Measurements from ENCODE around the gene DEUP1.

The DEUP1 gene

DNA sequence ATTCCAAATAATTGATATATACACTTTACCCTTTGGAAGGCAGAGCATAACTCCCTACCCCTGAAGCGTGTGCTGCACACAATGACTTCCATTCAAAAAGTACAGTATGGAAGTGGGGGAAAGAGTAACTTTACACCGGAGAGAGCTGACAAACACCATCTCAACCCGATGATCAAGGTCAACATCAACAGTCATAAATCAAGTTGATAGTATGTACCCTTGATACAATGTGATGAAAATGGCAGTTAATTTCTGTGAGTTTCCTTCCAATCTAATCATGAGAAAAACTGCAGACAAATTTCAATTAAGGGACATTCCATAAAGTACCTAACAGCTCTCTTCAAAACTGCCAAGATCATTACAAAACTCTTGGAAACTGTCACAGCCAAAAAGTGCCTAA lies 6.0 kb upstream of the DEUP1 start:
- CTCF ChIA-PET: no interaction called here
- H3K27me3 Mint-ChIP-seq: peaks cover 10% of the 10 kb centered on the region
- H3K9me3 Mint-ChIP-seq: no peaks in the 10 kb centered on the region
- no peak overlapping the region for H3K4me3 Mint-ChIP-seq
- no peaks in the 10 kb centered on the region for H3K36me3 Mint-ChIP-seq
- no peak for DNase-seq
- no peaks in the 10 kb centered on the region for H3K4me1 Mint-ChIP-seq
- no peak overlapping the region for H3K27ac Mint-ChIP-seq

DNA sequence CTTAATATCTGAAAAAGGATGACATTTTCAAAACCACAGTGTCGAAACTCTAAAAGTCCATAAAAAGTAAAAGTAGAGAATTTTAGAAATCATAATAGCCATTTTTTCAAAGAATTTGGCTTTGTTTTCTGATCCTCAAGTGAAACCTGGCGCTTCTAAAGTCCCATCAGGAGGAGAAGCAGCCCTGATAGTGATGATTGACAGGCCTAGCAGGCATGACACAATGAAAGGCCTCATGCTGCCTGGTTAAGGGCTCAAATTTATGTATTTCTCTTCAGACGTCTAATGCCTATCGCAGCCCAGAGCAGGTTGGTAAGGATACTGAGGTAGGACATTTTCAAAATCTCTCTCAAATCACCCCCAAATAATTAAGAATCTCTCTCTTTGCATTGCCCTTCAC lies 3.9 kb upstream of the DEUP1 start:
- H3K27me3 Mint-ChIP-seq: peaks cover 26% of the 10 kb centered on the region
- no peak overlapping the region for H3K4me3 Mint-ChIP-seq
- H3K27ac Mint-ChIP-seq: no peak overlapping the region
- peaks cover 7% of the 10 kb centered on the region for H3K4me1 Mint-ChIP-seq
- no peaks in the 10 kb centered on the region for H3K9me3 Mint-ChIP-seq
- DNase-seq: no peak
- CTCF ChIA-PET: interaction anchor here (1.0 to 1.2 kb wide), 2 partner anchors 40 to 92 kb away, joined by 3 read pairs; no protein-coding TSS in a partner anchor
- no peaks in the 10 kb centered on the region for H3K36me3 Mint-ChIP-seq

DNA sequence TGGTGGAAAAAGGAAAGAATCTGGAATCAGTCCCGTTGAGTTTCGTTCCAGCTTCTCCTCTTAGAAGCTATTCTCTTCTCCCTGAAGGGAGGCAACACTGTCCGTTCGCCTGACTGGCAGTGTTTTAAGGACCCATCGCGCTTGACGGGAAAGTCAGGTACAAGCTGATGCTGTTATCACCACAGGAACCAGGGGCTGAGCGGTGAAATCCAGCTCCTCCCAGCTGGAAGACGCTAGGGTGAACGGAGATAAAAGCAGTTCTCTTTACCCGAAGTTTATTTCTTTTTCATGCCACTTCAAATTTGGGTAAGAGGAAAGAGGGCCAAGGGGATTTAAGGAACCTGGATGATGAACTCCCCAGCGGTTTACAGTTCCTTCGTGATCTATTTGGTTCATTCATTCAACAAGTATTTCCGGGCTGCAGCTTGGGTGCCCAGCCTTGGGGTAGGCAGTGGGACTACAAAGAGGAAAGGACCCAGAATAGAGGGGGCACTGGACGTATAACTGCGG lies 551 bp upstream of the DEUP1 start:
- Mint-ChIP-seq H3K27me3 (peaks cover 33% of the 10 kb centered on the region), H3K27ac (no peak overlapping the region), H3K4me1 (peaks cover 7% of the 10 kb centered on the region), H3K9me3 (no peaks in the 10 kb centered on the region), H3K36me3 (no peaks in the 10 kb centered on the region), H3K4me3 (peak overlapping the region; percentile 52)
- no peak for DNase-seq
- CTCF ChIA-PET: no interaction called here

DNA sequence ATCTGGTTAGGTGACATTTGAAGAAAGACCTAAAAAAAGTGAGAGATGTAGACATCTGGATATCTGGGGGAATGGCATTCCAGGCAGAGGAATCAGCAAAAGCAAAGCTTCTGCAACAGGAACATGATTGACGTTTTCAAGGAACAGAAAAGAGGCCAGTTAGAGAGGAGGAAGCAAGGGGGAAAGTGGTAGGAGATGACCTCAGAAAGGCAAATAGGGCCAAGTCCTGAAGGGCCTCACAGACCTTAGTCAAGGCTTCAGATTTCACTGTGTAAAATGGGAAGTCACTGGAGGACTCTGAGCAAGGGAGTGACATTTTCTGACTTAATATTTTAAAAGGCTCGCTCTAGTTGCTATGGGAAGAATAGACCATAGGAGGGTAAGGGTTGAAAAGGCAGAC lies 9.7 kb downstream of the DEUP1 start:
- no peak for DNase-seq
- H3K4me3 Mint-ChIP-seq: no peak overlapping the region

DNA sequence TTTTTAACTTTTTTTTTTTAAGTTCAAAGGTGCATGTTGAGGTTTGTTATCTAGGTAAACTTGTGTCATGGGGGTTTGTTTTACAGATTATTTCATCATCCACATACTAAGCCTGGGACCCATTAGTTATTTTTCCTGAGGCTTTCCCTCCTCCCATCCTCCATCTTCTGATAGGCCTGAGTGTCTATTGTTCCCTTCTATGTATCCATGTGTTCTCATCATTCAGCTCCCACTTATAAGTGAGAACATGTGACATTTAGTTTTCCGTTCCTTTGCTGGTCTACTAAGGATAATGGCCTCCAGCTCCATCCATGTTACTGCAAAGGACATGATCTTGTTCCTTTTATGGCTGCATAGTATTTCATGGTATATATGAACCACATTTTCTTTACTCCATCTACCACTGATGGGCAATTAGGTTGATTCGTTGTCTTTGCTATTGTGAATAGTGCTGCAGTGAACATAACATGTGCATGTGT lies 14.4 kb downstream of the DEUP1 start:
- Mint-ChIP-seq H3K4me1 (no peaks in the 10 kb centered on the region), H3K27me3 (peaks cover 4% of the 10 kb centered on the region), H3K27ac (no peak overlapping the region), H3K9me3 (no peaks in the 10 kb centered on the region), H3K4me3 (no peak overlapping the region), H3K36me3 (no peaks in the 10 kb centered on the region)
- no peak for DNase-seq
- CTCF ChIA-PET: no interaction called here

More for the DNA sequence above, 9.7 kb downstream of the DEUP1 start:
- H3K9me3 Mint-ChIP-seq: no peaks in the 10 kb centered on the region
- H3K36me3 Mint-ChIP-seq: no peaks in the 10 kb centered on the region
- CTCF ChIA-PET: no interaction called here
- peaks cover 7% of the 10 kb centered on the region for H3K27me3 Mint-ChIP-seq
- no peaks in the 10 kb centered on the region for H3K4me1 Mint-ChIP-seq
- H3K27ac Mint-ChIP-seq: no peak overlapping the region

DNA sequence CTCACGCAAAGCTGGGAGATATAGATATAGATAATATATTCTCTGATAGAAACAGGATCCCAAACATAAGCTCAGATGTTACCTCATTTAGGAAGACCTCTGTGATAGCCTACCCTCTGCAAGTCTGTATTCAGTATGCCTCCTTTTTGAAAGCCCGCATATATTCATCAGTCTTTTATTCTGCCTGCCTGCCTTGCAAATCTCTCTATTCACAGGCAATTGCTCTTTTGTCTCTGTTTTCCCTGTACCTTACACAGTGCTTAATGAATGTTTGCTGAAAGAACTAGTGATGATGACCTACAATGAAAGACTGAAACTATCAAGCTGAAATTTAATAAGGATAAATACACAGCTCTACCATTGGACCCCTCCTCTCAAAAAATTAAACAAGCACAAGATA lies 18.4 kb downstream of the DEUP1 start:
- no peaks in the 10 kb centered on the region for H3K36me3 Mint-ChIP-seq
- H3K4me1 Mint-ChIP-seq: no peaks in the 10 kb centered on the region
- peaks cover 4% of the 10 kb centered on the region for H3K27me3 Mint-ChIP-seq
- no peak overlapping the region for H3K4me3 Mint-ChIP-seq
- CTCF ChIA-PET: interaction anchor here (1.1 kb wide), 1 partner anchor 30 kb away, joined by 3 read pairs; no protein-coding TSS in a partner anchor
- no peak overlapping the region for H3K27ac Mint-ChIP-seq
- no peaks in the 10 kb centered on the region for H3K9me3 Mint-ChIP-seq
- DNase-seq: no peak

DNA sequence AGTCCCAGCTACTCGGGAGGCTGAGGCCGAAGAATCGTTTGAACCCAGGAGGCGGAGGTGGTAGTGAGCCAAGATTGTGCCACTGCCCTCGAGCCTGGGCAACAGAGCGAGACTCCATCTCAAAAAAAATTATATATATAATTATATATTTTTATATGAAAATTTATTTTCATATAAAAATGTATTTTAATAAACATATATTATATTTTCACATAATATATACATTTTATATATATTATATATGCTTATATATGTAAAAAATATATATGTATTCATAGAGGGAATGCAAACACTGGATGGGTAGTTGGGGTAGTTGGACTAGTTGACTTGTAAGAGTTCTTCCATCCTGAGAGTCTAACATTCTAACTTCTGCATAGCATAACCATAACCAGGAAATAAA lies 20.3 kb downstream of the DEUP1 start:
- CTCF ChIA-PET: no interaction called here
- Mint-ChIP-seq H3K27me3 (peaks cover 4% of the 10 kb centered on the region), H3K36me3 (no peaks in the 10 kb centered on the region), H3K9me3 (no peaks in the 10 kb centered on the region), H3K4me1 (no peaks in the 10 kb centered on the region), H3K27ac (no peak overlapping the region), H3K4me3 (no peak overlapping the region)
- DNase-seq: no peak

DNA sequence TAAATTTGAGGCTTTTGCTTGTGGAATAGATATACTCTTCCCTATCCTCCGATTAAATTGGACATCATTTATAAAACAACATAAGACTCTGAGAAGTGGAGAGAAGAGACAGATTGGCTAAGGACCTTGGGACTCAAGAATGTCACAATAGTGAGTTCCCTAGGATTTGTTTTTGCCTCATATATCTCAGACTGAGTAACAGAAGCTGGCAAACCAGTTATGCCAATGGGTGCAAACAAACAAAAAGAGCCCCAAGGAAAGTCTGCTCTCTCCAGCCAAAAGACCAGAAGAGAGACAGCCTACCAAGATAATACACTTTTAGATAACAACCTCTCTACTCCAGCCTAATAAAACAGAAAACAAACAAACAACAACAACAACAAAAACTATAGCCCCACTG lies 28.9 kb downstream of the DEUP1 start:
- Mint-ChIP-seq H3K4me3 (no peak overlapping the region), H3K9me3 (peaks cover 2% of the 10 kb centered on the region), H3K4me1 (no peaks in the 10 kb centered on the region), H3K36me3 (no peaks in the 10 kb centered on the region), H3K27me3 (no peaks in the 10 kb centered on the region), H3K27ac (no peak overlapping the region)
- DNase-seq: no peak
- CTCF ChIA-PET: no interaction called here

DNA sequence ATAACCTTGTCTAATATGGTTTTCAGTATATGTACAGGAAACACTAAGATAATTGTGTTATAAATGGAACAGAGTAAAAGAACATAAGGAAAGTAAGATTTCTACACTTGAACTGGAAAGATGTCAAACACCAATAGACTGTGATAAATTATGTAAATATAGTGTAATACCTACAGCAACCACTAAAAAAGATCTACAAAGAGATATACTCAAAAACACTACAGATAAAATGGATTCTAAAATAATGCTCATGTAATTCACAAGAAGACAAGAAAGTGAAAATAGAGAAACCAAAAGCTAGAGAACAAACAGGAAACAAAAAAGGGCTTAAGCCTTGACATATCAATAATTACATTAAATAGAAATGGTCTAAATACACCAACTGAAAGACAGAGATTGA lies 30.9 kb downstream of the DEUP1 start:
- no peaks in the 10 kb centered on the region for H3K36me3 Mint-ChIP-seq

DNA sequence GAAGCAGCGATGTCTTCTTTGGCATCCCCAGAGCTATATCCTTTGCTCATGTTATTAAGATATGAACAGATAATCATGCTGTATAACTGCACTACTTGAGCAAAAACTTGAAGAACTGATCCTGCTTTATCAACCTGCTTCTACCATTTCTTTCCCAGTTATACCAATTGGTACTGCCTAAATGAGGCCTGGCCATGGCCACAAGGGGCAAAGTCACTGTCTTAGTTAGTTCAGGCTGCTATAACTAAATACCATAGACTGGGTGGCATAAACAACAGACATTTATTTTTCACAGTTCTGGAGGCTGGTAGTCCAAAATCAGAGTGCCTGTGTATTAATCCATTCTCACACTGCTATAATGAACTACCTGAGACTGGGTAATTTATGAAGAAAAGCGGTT lies 37.5 kb downstream of the DEUP1 start:
- no peak for DNase-seq
- Mint-ChIP-seq H3K36me3 (no peaks in the 10 kb centered on the region), H3K4me3 (no peak overlapping the region), H3K27me3 (no peaks in the 10 kb centered on the region), H3K27ac (no peak overlapping the region), H3K4me1 (no peaks in the 10 kb centered on the region), H3K9me3 (no peaks in the 10 kb centered on the region)
- CTCF ChIA-PET: no interaction called here

More for the DNA sequence above, 30.9 kb downstream of the DEUP1 start:
- H3K27ac Mint-ChIP-seq: no peak overlapping the region
- peaks cover 2% of the 10 kb centered on the region for H3K9me3 Mint-ChIP-seq
- CTCF ChIA-PET: interaction anchor here (0.7 kb wide), 1 partner anchor 193 kb away, joined by 3 read pairs; no protein-coding TSS in a partner anchor
- H3K4me1 Mint-ChIP-seq: no peaks in the 10 kb centered on the region
- no peak for DNase-seq
- no peaks in the 10 kb centered on the region for H3K27me3 Mint-ChIP-seq
- no peak overlapping the region for H3K4me3 Mint-ChIP-seq

DNA sequence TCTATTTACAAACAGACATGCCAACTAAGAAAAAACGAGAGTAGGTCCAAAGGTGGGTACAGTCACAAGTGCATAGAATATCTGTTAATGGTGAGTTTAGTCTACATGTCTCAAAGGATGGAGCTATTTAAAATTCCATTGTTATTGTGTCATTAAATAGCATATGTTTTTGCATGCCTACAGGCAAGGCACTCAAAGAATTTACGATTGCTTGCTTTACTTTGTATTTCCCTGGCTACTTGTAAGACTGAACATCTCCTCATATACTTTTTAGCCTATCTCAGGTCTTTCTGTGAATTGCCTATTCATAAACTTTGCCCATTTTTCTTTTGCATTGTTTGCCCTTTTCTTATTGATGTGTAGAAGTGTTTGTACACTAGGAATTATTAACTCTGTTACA lies 39.7 kb downstream of the DEUP1 start:
- Mint-ChIP-seq H3K9me3 (no peaks in the 10 kb centered on the region), H3K4me1 (no peaks in the 10 kb centered on the region), H3K36me3 (no peaks in the 10 kb centered on the region), H3K27ac (no peak overlapping the region), H3K4me3 (no peak overlapping the region), H3K27me3 (no peaks in the 10 kb centered on the region)
- CTCF ChIA-PET: no interaction called here
- no peak for DNase-seq

DNA sequence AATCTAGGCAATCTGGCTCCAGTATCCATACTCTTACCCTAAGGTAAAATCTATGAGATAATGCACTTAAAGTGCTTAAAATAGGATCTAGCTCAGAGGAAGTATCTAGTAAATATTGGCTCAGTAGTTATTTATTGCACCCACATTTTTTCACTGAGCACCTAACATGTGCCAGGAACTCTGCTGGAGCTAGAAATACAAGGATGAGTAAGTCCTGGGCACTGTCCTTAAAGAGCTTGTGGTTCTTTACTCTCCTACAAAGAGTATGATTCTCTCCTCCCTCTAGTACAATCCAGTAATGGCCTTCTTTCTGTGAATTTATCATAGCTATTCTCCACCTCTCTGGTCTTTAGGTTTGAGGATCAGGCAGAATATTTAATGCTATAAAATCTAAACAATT lies 59.2 kb downstream of the DEUP1 start:
- H3K27me3 Mint-ChIP-seq: peaks cover 6% of the 10 kb centered on the region
- no peak for DNase-seq
- CTCF ChIA-PET: no interaction called here
- no peak overlapping the region for H3K4me3 Mint-ChIP-seq
- no peak overlapping the region for H3K27ac Mint-ChIP-seq
- H3K36me3 Mint-ChIP-seq: no peaks in the 10 kb centered on the region
- no peaks in the 10 kb centered on the region for H3K9me3 Mint-ChIP-seq
- H3K4me1 Mint-ChIP-seq: no peaks in the 10 kb centered on the region

DNA sequence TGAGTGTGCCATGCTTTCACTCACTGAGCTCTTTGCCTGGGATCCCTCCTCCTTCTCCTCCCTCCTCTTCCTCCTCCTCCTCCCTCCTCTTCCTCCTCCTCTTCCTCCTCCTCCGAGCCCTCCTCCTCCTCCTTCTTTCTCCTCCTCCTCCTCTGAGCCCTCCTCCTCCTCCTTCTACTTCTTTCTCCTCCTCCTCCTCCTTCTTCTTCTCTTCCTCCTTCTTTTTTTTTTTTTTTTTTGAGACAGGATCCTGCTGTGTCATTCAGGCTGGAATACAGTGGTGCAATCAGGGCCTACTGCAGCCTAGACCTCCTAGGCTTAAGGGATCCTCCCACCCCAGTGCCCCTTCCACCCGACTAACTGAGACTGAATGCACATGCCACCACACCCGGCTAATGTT lies 62.3 kb downstream of the DEUP1 start:
- peaks cover 6% of the 10 kb centered on the region for H3K27me3 Mint-ChIP-seq
- CTCF ChIA-PET: no interaction called here
- no peak for DNase-seq
- H3K9me3 Mint-ChIP-seq: no peaks in the 10 kb centered on the region
- H3K27ac Mint-ChIP-seq: no peak overlapping the region
- H3K4me1 Mint-ChIP-seq: no peaks in the 10 kb centered on the region
- no peak overlapping the region for H3K4me3 Mint-ChIP-seq
- no peaks in the 10 kb centered on the region for H3K36me3 Mint-ChIP-seq

DNA sequence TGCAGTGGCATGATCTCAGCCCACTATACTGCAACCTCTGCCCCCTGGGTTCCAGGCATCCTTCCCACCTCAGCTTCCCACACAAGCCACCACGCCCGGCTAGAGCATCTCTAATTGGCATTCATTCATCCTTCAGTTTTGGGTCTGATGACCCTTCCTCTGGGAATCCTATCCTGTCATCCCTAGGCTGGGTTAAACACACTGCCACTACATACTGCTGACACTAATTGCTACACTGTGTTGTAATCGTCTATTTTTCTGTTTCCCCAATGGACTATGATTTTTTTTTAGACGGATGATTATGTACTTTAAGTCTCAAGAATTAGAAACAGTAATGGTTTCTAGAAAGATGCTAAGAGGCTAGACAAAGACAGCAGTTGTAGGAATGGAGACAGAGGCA lies 62.8 kb downstream of the DEUP1 start:
- H3K27ac Mint-ChIP-seq: no peak overlapping the region
- H3K27me3 Mint-ChIP-seq: peaks cover 6% of the 10 kb centered on the region
- no peak overlapping the region for H3K4me3 Mint-ChIP-seq
- no peaks in the 10 kb centered on the region for H3K9me3 Mint-ChIP-seq
- H3K36me3 Mint-ChIP-seq: no peaks in the 10 kb centered on the region
- DNase-seq: no peak
- no peaks in the 10 kb centered on the region for H3K4me1 Mint-ChIP-seq
- CTCF ChIA-PET: no interaction called here

DNA sequence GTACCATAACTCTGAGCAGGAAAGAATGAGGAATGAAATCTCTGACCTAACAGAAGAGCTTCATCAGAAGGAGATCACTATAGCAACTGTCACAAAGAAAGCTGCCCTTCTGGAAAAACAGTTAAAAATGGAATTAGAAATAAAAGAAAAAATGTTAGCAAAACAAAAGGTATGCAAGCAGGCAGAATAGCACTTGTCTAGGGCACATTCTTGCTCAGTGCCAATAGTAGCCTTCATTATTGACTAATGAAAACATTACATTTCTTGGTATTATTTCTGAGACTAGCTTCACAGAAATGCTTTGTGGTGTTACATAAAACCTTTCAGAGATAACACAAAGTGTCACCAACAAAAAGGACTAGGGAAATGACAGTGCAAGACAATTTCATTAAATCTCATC lies 63.9 kb downstream of the DEUP1 start:
- Mint-ChIP-seq H3K36me3 (no peaks in the 10 kb centered on the region), H3K9me3 (no peaks in the 10 kb centered on the region), H3K4me1 (no peaks in the 10 kb centered on the region), H3K4me3 (no peak overlapping the region), H3K27ac (no peak overlapping the region), H3K27me3 (peaks cover 6% of the 10 kb centered on the region)
- no peak for DNase-seq
- CTCF ChIA-PET: no interaction called here

DNA sequence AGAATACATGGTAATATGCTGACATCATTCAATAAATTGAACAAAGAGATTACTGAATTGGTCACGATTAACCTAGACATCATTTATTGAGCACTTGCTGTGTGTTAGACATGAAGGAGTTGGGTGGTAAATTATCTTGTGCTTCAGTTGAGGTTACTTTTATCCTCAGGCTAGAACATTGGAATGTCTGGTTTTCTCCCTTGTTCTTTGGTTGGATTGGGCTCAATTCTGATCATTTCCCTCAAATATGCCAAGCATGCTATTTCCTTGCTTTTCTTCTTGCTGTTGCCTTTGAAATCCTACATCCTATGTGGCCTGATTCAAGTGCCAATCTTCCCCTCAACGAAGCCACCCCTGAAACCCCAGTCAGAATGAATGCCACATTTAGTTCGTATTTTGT lies 65.8 kb downstream of the DEUP1 start:
- CTCF ChIA-PET: no interaction called here

More for the DNA sequence above, 65.8 kb downstream of the DEUP1 start:
- H3K4me1 Mint-ChIP-seq: no peaks in the 10 kb centered on the region
- H3K36me3 Mint-ChIP-seq: no peaks in the 10 kb centered on the region
- no peak overlapping the region for H3K4me3 Mint-ChIP-seq
- no peak for DNase-seq
- peaks cover 6% of the 10 kb centered on the region for H3K27me3 Mint-ChIP-seq
- H3K27ac Mint-ChIP-seq: no peak overlapping the region
- no peaks in the 10 kb centered on the region for H3K9me3 Mint-ChIP-seq

Data from activated naive CD4-positive, alpha-beta T cell treated with anti-CD3 and anti-CD28 coated beads, Interleukin-2, amount 10 ng/mL, durations not matched to agents 7 days and 5 days (primary cell).